HG02938 (cell line): ENCODE results near the gene MTA1.

Source experiments
- ATAC-seq: cut with Tn5 transposase; IDR thresholded peaks from one replicate; pipeline ENCODE4 v1.9.1; 2021; ENCODE audit warnings: mild to moderate bottlenecking, moderate library complexity; ENCODE audit not compliant: unreplicated experiment

Gene MTA1

GRCh38 chr14:105386581-105387529 lies 32.8 kb upstream of the MTA1 start:
- no peak for ATAC-seq

- no peak for ATAC-seq
Observed at GRCh38 chr14:105387530-105387922, 32.1 kb upstream of the MTA1 start.

- ATAC-seq = no peak
Observed at GRCh38 chr14:105388110-105388951, 31.3 kb upstream of the MTA1 start.

- ATAC-seq = no peak
Observed at GRCh38 chr14:105388976-105389375, 30.7 kb upstream of the MTA1 start.

GRCh38 chr14:105389534-105389933 lies 30.1 kb upstream of the MTA1 start:
- no peak for ATAC-seq

GRCh38 chr14:105389976-105390848 lies 29.4 kb upstream of the MTA1 start:
- no peak for ATAC-seq

- no peak for ATAC-seq
Observed at GRCh38 chr14:105390849-105391500, 28.7 kb upstream of the MTA1 start.

- ATAC-seq = no peak
Observed at GRCh38 chr14:105391541-105391940, 28.1 kb upstream of the MTA1 start.

- ATAC-seq = no peak
Observed at GRCh38 chr14:105392131-105393090, 27.2 kb upstream of the MTA1 start.

- no peak for ATAC-seq
Observed at GRCh38 chr14:105393151-105393550, 26.5 kb upstream of the MTA1 start.

- ATAC-seq = no peak
Observed at GRCh38 chr14:105394714-105395537, 24.7 kb upstream of the MTA1 start.

- ATAC-seq = no peak
Observed at GRCh38 chr14:105395538-105395854, 24.1 kb upstream of the MTA1 start.

- no peak for ATAC-seq
Observed at GRCh38 chr14:105397350-105397931, 22.2 kb upstream of the MTA1 start.

GRCh38 chr14:105398044-105398725 lies 21.4 kb upstream of the MTA1 start, which contains the start of gene TEX22:
Gene TEX22, plus strand, starts transcription at chr14:105398538. Its CDS starts 803 bp downstream, at chr14:105399341.
- peak; percentile 72 for ATAC-seq

- peak; percentile 32 for ATAC-seq
Observed at GRCh38 chr14:105398726-105399465, 20.7 kb upstream of the MTA1 start.

- no peak for ATAC-seq
Observed at GRCh38 chr14:105399466-105399775, 20.2 kb upstream of the MTA1 start.

- no peak for ATAC-seq
Observed at GRCh38 chr14:105400016-105400415, 19.6 kb upstream of the MTA1 start.
